NCI-H2029 (cell line): ENCODE data around the gene TNNI2.
"Not testable (repeated sequence)": the region's sequence is repeated elsewhere in the genome, so short reads cannot be mapped to it uniquely, and the experiment has no call there.

ENCODE experiments used
- DNase-seq: peaks from one replicate; lab custom pipeline; 2025; lab: John Stamatoyannopoulos, UW

Gene TNNI2

DNA sequence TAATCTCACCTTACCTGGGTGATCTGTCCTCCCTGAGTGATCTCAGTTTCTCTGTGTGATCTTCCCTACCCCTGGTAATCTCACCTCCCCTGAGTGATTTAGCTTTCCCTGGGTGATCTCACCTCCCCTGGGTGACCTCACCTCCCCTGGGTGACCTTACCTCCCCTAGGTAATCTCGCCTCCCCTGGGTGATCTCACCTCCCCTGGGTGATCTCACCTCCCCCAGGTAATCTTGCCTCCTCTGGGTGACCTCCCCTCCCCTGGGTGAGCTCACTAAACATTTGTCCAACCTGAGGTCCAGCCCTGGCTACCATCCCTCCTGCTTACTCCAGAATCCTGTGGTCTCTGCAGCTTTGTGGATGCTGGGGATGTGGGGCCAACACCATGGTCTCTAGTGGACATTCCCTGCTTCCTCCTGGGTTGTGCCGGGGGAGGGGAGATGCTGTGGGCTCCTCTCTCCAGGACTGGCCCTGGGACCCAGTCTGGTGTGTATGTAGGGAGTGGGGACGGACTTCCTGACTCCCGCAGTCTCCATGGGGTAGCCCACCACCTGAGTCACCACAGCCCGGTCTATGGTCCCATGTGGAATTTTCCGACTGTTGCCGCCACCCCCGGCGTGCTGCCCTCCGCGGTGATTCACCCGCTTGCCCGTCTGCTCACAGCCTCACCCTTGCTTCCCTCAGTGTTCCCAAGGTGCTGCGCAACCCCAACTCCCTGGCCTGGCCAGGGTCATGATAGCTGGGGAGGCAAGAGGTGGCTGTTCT lies 24.0 kb downstream of the TNNI2 start:
- no peak for DNase-seq

DNA sequence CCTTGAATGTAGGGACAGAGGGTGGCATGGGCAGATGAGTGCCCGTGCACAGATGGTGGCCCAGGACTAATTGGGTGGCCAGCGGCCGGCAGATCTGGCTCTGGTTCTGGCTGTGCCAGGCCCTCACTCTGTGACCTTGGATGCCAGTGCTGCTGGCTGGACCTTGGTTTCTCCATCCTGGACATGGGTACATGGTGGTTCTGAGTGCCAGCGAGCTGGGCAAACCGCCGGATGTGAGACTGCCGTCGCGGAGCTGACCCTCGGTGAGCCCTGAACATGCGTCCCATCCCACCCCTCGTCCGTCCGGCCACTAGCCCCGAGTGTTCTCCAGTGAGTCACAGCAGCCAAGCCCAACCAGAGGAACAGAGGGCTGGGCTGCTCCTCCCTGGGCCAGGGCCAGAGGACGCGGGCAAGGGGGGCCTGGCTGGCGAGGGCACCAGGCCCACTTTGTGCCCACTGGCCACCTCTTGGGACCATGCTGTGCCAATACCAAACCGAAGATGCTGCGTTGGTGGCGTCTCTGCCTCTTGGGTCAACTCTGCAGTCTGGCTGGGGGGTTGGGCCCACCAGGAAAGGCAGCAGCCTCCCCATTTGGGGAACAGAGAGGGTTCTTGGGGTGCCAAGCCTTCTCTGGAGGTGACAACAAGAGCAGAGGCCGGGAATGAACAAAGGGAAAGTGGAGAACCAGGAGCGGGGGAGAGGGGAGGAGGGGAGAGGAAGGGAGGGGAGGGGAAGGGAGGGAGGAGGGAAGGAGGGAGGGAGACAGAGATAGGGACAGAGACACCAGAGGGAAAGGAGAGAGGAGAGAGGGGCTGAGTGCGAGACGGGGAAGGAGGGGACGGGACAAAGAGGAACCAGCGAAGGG lies 24.8 kb downstream of the TNNI2 start:
- peak; percentile 53 for DNase-seq

DNA sequence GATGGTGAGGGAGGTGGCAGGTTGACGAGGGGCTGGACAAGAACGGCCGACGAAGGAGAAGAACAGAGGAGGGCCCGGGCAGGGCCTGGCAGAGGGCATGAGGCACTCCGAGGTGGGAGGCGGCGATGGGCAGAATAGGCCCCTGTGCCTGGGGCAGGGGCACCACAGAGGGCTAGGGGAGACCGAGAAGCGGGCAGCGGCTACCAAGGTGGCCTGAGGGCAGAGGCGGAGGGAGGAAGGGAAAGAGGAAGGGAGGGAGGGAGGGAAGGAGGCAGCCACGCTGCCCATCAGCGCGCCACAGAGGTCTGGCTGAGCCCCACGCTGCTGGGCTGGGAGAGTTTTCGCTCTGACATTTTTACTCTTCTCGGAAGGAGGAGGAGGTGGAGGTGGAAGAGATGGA lies 25.4 kb downstream of the TNNI2 start:
- DNase-seq = no peak

DNA sequence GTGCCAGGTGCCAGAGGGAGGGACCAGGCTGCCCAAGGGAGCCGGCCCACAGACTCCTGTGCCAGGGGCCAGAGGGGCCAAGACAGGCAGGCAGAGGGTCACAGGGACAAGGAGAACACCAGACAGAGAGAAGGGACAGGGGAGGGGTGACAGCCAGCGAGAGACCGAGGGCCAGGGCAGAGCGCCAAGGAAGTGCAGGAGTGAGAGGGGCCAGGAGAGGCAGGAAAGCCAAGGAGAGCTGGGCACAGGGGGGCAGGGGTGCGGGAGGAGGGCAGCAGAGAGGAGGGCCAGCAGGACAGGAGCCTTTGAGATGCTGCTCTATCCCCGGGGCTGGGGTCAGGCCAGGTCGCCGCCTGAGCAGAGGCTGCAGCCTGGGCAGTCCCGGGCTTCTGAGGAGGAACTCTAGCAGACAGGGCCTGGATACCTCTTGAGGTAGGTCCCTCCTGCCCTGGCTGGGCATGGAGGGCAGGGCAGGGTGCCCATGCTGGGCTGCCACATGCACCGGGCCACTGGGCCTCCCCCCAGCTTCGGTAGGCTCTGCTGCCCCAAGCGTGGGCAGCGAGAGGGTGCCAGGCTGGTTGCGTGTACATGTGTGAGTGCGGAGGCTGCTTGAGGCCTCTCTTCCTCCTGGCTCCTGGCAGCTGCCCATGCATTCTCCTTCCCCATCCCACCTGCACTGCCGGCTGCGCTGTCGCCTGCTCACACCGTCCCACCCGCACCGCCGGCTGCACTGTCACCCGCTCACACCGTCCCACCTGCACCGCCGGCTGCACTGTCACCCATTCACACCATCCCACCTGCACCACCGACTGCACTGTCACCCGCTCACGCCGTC lies 26.3 kb downstream of the TNNI2 start:
- peak; percentile 35 for DNase-seq

DNA sequence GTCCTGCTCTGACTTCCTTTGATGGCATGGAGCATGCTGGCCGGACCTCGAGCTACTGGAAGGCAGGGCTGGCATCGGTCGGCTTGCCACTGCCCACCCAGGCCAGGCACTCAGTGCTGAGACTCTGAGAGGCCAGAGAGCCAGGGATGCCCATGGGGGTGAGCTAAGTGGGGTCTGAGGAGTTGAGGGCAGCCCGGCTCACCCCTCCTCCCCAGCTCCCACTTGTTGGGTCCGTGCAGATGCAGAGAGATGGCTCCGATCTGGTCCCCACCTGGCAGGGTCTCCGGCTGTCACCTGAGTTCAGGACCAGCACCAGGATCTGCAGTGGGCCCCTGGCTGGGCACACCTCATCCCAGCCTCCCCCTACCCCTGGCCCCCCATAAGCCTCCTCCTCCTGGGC lies 27.4 kb downstream of the TNNI2 start:
- no peak for DNase-seq

DNA sequence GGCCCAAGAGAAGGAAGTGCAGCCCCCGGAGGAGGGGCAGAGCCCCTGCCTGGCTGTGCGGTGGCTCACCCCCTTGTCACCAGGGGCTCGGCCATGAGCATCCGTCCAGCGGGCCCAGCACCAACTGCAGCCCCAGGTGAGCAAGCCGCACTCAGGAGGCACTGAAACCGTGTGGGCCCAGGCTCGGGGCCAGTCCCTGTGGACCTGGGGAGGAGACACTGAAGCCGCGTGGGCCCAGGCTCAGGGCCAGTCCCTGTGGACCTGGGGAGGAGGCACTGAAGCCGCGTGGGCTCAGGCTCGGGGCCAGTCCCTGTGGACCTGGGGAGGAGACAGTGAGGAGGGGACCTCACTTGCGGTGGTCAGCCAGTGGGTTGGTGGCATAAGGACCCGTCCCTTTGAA lies 28.0 kb downstream of the TNNI2 start:
- no peak for DNase-seq

DNA sequence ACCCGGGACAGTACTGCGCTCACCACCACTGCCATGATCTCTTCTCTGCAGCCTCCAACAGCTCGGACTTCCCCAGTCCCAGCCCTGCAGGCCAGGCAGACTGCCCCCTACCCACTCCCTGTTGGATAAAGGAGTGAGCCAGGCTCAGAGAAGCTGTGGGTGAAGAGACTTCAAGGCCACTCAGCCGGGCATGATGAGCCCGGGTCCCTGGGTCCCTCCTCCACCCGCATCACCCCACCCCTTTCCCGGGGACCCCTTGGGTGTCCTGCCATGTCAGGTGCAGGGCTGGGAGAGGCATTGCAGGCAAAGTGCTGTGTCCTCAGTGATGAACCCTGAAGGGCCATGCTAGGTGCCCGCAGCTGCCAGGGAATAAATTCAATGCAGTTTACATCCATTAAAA lies 28.6 kb downstream of the TNNI2 start:
- DNase-seq = no peak

DNA sequence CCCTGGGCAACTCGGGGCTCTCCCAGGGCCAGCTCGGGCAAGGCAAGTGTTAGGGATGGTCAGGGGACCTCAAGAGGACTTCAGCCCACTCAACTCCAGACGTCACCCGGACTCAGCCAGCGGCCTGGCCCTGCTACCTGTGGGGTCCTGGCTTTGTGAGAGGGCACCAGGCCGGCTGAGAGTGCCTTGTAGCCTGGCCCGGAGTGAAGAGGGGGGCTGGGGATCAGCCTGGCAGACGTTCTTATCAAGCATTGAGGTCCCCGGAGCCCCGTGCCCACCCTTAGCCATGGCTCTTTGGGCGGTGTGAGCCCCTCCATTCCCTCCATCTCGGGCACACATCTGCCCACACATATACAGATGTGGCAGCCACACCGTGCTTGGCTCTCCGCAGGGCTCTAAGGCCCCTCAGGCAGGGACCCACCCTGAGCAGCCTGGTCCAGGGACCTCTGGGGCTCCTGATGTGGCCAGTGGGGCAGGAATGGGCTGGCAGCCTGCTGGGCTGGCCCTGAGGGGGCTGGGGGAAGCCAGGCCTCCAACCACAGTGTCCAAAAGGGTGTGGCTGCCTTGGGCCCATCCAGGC lies 29.4 kb downstream of the TNNI2 start:
- no peak for DNase-seq

DNA sequence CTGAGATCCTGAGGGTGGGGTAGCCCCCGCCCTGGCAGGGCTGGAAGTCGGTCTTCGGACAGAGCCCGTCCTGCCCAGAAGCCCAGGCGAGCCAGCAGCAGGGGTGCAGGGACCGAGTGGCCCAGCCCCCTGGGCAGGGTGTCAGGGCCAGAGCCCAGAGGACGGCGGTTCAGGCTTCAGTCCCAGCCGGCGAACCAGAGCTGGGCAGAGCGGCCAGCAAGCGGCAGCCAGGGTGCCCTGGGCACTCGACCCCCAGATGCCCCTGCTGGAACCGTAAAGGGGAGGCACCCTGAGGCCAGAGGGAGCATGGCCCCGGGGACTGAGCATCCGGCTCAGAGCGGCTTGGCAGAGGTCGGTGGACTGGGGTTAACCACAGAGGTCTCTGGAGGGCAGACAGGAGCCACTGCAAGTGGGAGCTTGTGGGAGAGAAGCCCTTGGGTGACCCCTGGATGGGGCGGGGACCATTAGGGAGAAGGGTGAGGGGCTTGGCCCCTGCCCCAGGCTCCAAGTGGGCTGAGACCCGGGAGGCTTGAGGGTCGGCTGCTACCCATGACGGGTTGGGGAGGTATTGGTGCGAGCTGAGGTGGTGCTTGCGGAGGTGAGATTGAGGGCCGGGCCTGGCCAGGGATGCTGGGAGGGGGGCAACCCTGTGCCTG lies 30.0 kb downstream of the TNNI2 start:
- DNase-seq = no peak

DNA sequence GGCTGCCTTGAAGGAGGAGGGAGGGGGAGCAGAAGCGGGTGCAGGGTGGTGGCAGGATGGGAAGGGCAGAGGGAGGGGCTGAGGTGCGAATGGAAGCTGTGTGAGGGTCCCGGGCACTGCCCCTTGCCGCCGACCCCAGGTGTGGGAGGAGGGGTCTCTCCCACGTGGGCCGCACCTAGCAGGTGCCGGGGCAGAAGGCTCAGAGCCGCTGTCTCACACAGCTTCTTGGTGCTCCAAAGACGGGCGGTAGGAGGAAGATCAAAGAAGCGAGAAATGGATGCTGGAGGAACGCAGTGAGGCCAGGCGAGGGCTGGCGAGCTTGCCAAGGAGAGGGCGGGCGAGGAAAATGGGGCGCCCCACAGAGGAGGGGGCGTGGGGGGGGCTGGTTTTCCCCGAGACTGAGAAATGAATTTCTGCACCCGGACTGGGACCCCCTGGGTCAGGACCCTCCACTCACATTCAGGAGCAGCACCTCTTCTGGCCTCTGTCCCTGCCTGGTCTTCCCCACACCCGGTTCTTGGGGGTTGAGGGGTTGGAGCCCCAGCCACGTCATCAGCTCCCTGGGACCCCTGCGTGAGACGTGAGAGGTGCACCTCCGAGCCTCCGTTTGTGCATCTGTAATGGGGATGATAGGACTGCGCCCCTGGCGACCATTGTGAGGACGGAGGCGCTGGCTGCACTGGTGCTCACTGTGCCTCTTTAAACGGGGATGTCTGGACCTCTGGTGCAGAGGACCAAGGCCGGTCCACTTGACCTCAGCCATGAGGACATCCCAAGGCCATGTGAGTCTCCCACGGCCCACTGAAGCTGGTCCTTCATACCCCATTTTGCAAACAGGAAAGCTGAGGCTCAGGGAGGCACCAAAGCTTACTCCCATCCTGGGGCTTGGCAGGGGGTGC lies 30.9 kb downstream of the TNNI2 start:
- no peak for DNase-seq

DNA sequence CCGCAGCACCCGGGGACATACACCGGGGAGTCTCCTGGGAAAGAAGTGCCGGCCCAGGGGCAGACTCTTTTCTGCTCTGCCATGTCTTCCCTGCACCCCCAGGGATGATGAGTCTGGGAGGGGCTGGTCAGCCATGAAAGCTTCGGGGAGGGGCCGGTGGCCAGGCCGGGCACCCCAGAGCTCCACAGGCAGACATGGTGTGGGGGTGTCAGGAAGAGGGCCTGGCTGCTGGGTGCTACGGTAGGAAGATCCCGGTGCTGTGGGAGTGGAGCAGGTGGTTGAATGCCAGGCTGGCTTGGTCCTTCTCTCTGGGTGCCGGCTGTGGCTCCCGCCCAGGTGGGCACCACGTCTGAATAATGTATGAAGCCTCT lies 31.5 kb downstream of the TNNI2 start:
- no peak for DNase-seq

DNA sequence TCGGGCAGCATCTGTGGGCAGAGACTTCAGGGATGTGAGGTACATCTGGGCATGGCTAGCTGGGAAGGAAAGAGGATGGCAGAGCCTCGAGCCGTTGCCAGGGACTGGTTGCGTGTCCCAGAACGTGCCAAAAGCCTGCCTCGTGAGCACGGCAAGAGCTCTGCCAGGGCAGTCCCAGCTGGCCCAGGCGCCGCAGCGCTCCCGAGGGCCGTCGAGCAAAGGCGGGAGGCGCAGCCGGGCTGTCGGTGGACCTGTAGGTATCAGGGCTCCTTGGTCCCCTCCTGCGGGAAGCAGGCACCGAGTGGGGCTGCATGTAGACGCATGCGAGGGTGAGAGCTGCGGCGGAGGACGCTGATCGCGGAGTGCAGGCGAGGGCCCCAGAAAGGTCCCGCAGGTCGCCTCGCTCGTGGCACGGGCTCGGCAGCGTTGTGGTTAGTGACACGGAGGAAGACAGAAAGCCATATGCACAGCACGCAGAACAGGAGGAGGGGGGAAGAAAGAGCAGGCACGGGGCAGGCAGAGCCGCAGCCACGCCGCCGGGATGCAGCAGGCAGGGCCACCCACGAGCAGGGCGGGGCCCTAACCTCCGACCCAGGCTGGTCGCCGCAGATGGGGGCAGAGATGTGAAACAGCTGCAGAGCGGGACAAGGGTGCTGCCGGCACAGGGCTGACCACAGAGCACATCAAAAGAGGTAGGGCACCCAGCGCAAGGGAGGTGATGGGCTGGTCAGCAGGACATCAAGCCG lies 32.1 kb downstream of the TNNI2 start:
- DNase-seq = no peak

DNA sequence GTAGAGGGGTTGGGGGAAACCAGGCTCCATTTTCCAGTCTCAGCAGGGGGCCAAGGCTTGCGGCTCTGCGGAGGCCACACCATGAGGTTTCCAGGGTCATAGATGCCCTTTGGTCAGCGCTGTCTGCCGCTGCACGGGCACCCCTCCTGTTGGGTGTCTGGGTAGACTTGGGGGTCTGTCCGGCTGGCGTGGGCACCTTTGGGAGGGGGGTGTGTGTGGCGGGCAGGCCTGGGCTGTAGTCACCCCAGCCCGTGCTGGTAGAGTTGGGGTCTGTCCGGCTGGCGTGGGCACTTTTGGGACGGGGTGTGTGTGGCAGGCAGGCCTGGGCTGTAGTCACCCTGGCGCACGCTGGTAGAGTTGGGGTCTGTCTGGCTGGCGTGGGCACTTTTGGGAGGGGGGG lies 32.8 kb downstream of the TNNI2 start:
- no peak for DNase-seq

DNA sequence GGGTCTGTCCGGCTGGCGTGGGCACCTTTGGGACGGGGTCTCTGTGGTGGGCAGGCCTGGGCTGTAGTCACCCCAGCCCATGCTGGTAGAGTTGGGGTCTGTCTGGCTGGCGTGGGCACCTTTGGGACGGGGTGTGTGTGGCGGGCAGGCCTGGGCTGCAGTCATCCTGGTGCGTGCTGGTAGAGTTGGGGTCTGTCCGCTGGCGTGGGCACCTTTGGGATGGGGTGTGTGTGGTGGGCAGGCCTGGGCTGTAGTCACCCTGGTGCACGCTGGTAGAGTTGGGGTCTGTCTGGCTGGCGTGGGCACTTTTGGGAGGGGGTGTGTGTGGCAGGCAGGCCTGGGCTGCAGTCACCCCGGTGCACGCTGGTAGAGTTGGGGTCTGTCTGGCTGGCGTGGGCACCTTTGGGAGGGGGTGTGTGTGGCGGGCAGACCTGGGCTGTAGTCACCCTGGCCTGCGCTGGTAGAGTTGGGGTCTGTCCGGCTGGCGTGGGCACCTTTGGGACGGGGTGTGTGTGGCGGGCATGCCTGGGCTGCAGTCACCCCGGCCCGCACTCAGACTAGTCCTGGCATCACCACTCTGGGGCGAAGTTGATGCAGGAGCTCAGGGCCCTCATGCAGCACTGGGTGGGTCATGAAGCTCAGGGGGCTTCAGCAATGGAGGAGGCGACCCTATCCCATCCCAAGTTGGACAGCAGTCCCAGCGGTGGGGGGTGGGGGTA lies 33.6 kb downstream of the TNNI2 start:
- DNase-seq = no peak

DNA sequence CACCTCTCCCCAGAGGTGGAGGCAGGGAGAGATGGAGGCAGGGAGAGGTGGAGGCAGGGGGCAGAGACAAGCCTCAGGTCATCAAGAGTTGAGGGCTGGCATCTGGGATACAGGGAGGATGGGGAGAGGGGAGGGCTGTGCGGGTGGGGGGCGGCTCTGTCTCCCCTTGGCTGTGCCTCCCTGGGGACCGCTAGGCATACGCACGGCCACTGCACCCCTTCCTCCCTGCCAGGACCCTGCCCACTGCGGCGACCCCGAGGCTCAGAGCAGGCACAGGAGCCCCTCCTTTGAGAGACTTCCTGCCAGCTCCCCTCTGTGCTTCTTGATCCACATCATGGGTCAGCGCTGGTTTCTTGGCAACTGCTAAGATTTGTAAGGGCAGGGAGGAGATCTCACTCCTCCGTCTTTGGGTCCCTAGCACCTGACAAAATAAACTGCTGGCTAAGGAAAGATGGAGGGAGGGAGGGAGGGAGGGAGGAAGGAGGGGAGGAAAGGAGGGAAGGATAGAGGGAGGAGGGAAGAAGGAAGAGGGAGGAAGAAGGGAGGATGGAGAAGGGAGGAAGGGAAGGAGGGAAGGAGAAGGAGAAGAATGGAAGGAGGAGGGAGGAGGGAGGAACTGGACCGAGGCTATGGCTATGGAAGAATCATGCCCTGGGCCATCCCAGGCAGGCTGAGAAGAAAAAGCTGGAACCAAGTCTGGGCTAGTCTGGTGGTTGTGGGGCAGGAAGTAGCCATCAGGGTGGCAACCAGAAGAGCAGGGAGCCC lies 34.4 kb downstream of the TNNI2 start:
- DNase-seq = no peak

DNA sequence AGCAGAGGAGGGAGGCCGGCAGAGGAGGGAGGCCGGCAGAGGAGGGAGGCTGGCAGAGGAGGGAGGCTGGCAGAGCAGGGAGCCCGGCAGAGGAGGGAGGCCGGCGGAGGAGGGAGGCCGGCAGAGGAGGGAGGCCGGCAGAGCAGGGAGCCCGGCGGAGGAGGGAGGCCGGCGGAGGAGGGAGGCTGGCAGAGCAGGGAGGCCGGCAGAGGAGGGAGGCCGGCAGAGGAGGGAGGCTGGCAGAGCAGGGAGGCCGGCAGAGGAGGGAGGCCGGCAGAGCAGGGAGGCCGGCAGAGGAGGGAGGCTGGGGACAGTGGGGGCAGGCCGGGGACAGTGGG lies 35.0 kb downstream of the TNNI2 start:
- not testable (repeated sequence) for DNase-seq

DNA sequence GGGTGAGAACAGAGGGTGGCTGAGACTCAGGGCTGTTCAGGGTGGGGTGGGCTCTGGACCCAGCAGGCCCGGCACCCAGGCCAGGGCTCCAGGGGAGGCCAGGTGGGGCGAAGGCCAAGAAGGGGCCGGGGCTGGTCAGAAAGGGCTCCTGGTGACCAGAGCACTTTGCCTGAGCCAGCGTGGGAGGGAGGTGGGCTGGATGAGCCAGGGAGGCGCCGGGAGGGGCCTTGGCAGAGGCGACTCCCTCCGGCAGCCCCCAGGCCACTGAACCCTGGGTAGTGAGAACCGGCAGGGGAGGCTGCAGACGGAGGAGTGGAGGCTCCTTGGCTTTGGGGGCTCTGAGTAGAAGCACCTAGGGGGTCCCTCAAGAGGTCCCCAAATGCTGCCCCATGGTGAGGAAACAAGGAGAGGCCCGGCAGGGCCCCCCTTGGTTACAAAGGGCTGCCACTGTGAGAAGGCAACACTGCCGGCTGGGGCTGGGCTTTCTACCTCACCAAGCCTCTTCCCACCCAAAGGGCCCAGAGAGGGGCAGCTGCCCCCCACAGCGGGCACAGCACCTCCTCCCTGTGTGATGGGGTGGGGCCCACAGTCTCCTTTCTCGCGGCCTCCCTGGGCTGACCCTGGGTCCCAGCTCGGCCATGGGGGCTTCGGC lies 35.8 kb downstream of the TNNI2 start:
- DNase-seq = not testable (repeated sequence)
